Stimulated activated CD8-positive, alpha-beta memory T cell treated with anti-CD3 and anti-CD28 coated beads, Interleukin-15, amount 100 ng/mL, for 24 hours (primary cell): ENCODE measurements around the gene FAM185A.
"Not testable (repeated sequence)": the region's sequence is repeated elsewhere in the genome, so short reads cannot be mapped to it uniquely, and the experiment has no call there.

Experiments used
- DNase-seq: peaks from one replicate; pipeline ENCODE4 v3.0.0-alpha.2; 2020; ENCODE audit warnings: low read depth

FAM185A gene

GRCh38 chr7:102748605-102749444 is at the start of gene FAM185A:
FAM185A (plus strand) TSS chr7:102748999; CDS start chr7:102749208, 209 bp downstream.
- DNase-seq: peak; percentile 70

DNA sequence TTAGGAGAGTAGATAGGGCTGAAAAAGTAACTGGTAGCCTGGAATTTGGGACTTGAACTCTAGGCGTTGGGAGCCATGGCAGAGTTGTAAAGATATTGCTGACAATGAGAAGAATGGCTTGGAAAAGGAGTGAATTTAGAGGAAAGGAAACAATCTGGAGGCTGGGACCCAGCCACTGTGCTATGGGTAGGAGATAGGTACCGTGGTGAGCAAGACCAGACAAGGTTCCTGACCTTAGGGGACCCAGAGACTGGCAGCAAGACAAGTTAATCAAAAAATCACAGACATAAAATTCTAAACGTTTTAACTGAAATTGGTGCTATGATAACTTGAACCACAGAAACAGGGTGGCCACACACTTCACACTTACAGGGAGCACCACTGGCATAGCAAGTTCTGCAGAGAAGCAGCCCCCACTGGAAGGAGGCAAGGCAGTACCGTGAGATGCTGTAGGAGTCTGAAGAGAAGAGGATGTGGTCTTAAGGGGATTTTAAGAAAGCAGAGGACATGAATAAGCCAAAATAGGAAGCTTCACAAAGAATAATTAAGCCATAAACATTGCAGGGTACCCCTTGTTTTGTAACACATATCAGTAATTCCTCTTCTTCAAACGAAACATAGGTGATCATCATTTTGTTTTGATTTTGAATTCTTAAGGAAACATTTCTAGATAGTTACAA is 35.6 kb upstream of the FAM185A start:
- not testable (repeated sequence) for DNase-seq

- not testable (repeated sequence) for DNase-seq
Measured at GRCh38 chr7:102713691-102714080, 35.1 kb upstream of the FAM185A start.

GRCh38 chr7:102714774-102715522 is 33.9 kb upstream of the FAM185A start:
- not testable (repeated sequence) for DNase-seq

GRCh38 chr7:102715718-102716117 is 33.1 kb upstream of the FAM185A start:
- DNase-seq: not testable (repeated sequence)

- DNase-seq: not testable (repeated sequence)
Measured at GRCh38 chr7:102718491-102718890, 30.3 kb upstream of the FAM185A start.

DNA sequence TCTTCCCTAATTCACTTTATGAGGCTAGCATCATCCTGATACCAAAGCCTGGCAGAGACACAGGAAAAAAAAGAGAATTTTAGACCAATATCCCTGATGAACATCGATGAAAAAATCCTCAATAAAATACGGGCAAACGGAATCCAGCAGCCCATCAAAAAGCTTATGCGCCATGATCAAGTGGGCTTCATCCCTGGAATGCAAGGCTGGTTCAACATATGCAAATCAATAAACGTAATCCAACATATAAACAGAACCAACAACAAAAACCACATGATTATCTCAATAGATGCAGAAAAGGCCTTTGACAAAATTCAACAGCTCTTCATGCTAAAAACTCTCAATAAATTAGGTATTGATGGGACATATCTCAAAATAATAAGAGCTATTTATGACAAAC is 22.6 kb upstream of the FAM185A start:
- DNase-seq: not testable (repeated sequence)

GRCh38 chr7:102729670-102730069 is 19.1 kb upstream of the FAM185A start:
- DNase-seq: not testable (repeated sequence)

DNA sequence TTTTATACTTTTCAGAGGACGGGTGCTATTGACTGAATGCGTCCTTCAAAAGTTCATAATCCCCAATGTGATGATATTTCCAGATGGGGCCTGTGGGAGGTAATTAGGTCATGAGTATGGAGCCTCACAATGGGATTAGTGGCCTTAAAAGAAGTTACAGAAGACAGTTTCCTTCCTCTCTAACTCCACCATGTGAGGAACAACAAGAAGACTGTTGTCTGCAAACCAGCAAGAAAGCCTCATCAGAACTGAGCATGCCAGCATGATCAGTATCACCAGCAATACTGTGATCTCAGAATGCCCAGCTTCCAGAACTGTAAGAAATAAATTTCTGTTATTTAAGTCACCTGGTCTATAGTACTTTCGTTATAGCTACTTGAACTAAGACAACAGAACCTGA is 18.4 kb upstream of the FAM185A start:
- not testable (repeated sequence) for DNase-seq

DNA sequence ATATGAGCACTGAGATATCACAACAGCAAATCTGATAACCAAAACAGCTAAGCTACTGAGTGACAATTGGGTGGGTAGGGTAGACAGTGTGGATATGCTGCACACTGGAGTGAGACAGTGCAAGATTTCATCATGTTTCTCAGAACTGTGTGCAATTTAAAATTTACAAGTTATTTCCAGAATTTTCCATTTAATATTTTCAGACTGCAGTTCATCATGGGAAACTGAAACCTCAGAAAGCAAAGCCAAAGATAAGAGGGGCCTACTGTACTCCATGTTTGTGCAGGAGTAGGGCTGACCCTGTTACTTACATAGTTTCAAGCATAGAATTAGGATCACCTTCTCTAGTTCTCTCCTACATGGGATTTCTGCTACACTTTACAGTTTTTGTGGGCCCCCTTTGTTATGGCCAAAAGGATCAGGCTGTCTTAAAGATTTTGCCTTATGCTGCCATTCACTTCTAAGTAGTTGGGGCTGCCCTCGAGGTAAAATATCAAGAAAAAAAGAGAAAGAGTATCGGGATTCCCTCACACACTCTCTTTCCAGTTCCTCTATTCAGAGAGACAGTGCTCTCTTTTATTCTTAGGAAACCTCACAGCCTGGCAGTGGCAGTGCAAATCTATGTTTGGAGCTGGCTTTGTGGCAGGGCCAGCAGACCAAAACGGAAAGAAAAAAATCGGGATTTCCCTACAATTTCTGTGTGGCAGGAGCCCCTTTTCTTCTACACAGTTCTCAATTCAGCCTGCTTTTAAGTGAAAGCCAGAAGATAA is 6.6 kb upstream of the FAM185A start:
- DNase-seq: not testable (repeated sequence)

GRCh38 chr7:102743861-102744260 is 4.9 kb upstream of the FAM185A start:
- DNase-seq: not testable (repeated sequence)

DNA sequence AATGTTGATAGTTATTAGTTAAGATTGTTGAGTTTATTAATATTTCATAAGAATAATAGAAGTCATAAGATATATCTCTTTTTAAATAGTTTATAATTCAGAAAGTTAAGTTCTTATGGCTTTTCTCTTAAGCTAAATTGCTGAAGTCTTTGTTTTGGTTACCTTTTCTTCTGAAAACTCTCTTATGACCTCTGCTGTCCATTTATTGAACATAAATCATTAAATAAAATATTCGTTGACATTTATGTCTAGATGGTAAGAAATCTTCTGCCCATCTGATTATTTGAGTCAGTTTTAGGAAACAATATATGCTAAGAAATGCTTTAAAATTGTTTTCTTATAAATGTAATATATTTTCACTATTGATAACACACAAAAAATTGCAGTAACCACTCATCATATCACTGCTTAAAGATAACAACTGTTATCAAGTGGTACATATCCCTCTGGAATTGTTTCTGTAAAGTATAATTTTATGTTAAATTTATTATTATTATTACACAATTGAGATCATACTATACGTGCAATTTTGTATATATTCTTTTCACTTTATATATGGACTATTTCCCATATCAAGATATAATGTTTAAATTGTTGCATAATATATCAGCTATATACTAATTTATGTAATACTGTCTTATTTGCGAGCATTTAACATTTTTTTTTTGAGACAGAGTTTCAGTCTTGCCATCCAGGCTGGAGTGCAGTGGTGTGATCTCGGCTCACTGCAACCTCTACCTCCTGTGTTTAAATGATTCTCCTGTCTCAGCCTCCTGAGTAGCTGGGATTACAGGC is 3.1 kb upstream of the FAM185A start:
- not testable (repeated sequence) for DNase-seq

DNA sequence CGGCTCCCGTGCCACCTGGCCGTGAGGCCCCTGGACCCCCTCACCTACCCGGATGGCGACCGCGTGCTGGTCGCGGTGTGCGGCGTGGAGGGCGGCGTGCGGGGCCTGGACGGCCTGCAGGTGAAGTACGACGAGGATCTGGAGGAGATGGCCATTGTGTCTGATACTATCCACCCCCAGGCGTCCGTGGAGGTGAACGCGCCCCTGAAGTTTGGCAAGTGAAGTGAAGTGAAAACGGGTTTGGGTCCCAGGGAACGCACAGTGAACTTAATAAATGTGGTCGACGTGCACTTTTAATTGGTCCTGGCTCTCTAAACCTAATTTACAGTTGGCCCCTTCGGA is 617 bp downstream of the FAM185A start:
- DNase-seq: not testable (repeated sequence)

- DNase-seq: not testable (repeated sequence)
Measured at GRCh38 chr7:102758227-102758626, 9.4 kb downstream of the FAM185A start.

GRCh38 chr7:102759934-102760333 is 11.1 kb downstream of the FAM185A start:
- not testable (repeated sequence) for DNase-seq

GRCh38 chr7:102761234-102761633 is 12.4 kb downstream of the FAM185A start:
- not testable (repeated sequence) for DNase-seq

GRCh38 chr7:102763295-102763905 is 14.6 kb downstream of the FAM185A start:
- DNase-seq: not testable (repeated sequence)

- not testable (repeated sequence) for DNase-seq
Measured at GRCh38 chr7:102769657-102770192, 20.9 kb downstream of the FAM185A start.

- not testable (repeated sequence) for DNase-seq
Measured at GRCh38 chr7:102770467-102770866, 21.7 kb downstream of the FAM185A start.

DNA sequence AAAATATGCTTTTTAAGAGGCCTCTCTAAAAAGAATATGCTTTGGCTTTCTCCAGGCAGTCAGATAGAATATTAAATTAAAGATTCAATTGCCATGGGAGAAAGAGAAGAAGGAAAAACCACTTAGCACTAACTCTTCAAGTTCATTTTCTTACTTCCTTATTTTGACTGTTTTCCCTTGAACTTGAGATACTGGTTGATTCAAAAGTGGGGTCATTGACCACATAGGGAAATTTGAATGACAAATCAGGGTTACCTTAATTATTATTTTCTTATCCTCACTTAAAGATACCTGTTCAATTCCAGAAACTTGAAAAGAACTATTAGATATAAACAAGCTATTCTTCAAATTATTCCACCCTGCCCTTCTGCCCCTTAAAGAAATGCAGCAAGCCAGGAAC is 27.4 kb downstream of the FAM185A start:
- DNase-seq: not testable (repeated sequence)
